H9 (cell line): ENCODE measurements around the gene TNRC18. TPM values are rescaled to one million over a fixed set of nuclear protein-coding genes. Genes with fewer than 3 reads are reported as not detected.
A peak's percentile ranks its signal among the peaks of the same experiment; 100 is the strongest.

ENCODE experiments used
- DNase-seq: peaks from one replicate; pipeline ENCODE4 v3.0.0-alpha.2; 2017
- H2AFZ ChIP-seq: one replicate; pipeline ENCODE4 v1.6.1; 2013; ENCODE audit warnings: mild to moderate bottlenecking, low read length, control low read depth, moderate library complexity
- H2AK5ac ChIP-seq: 2 replicates; pipeline ENCODE4 v1.6.1; 2013; ENCODE audit warnings: low read length, control low read depth, mixed read lengths; ENCODE audit not compliant: insufficient read length
- H2BK120ac ChIP-seq: one replicate; pipeline ENCODE4 v1.6.1; 2013; ENCODE audit warnings: low read depth, mild to moderate bottlenecking, low read length, control low read depth, inconsistent platforms; ENCODE audit not compliant: poor library complexity, severe bottlenecking
- H2BK12ac ChIP-seq: 2 replicates; pipeline ENCODE4 v1.6.1; 2013; ENCODE audit warnings: low read length, control low read depth, mixed read lengths, low read depth; ENCODE audit not compliant: insufficient read length
- H2BK15ac ChIP-seq: 2 replicates; pipeline ENCODE4 v1.6.1; 2013; ENCODE audit warnings: low read depth, low read length, control low read depth
- H2BK20ac ChIP-seq: one replicate; pipeline ENCODE4 v1.6.1; 2013; ENCODE audit warnings: low read depth, mild to moderate bottlenecking, low read length, control low read depth, inconsistent platforms; ENCODE audit not compliant: poor library complexity, severe bottlenecking
- H2BK5ac ChIP-seq: 2 replicates; pipeline ENCODE4 v1.6.1; 2013; ENCODE audit warnings: low read length, control low read depth, mixed read lengths; ENCODE audit not compliant: insufficient read length
- H3K14ac ChIP-seq: 2 replicates; pipeline ENCODE4 v1.6.1; 2013; ENCODE audit warnings: low read length, control low read depth; ENCODE audit not compliant: insufficient read depth
- H3K18ac ChIP-seq: 2 replicates; pipeline ENCODE4 v1.6.1; 2013; ENCODE audit warnings: low read depth, mild to moderate bottlenecking, mixed read lengths, low read length, control low read depth; ENCODE audit not compliant: insufficient read length
- H3K23ac ChIP-seq: 2 replicates; pipeline ENCODE4 v1.6.1; 2013; ENCODE audit warnings: low read length, control low read depth, mixed read lengths, low read depth; ENCODE audit not compliant: insufficient read length
- H3K23me2 ChIP-seq: 2 replicates; pipeline ENCODE4 v1.6.1; 2013; ENCODE audit warnings: low read depth, mild to moderate bottlenecking, mixed read lengths, low read length, control low read depth; ENCODE audit not compliant: insufficient read length, poor library complexity, severe bottlenecking
- H3K27ac ChIP-seq: 2 replicates; pipeline ENCODE4 v1.5.1; 2013; ENCODE audit warnings: low read length, control low read depth, mixed read lengths, low read depth; ENCODE audit not compliant: insufficient read length
- H3K27me3 ChIP-seq: 2 replicates; pipeline ENCODE4 v1.6.1; 2013; ENCODE audit warnings: low read length, control low read depth, inconsistent platforms; ENCODE audit not compliant: insufficient read depth
- H3K4ac ChIP-seq: 2 replicates; pipeline ENCODE4 v1.6.1; 2013; ENCODE audit warnings: low read depth, mild to moderate bottlenecking, control low read depth, inconsistent platforms, low read length, moderate library complexity
- H3K4me1 ChIP-seq: 2 replicates; pipeline ENCODE4 v1.6.1; 2013; ENCODE audit warnings: low read length, control low read depth, inconsistent platforms; ENCODE audit not compliant: insufficient read depth
- H3K4me2 ChIP-seq: 2 replicates; pipeline ENCODE4 v1.6.1; 2013; ENCODE audit warnings: low read length, control low read depth, mixed read lengths; ENCODE audit not compliant: insufficient read length, insufficient read depth
- H3K56ac ChIP-seq: 2 replicates; pipeline ENCODE4 v1.6.1; 2013; ENCODE audit warnings: low read depth, mild to moderate bottlenecking, mixed read lengths, low read length, control low read depth; ENCODE audit not compliant: insufficient read length
- H3K79me1 ChIP-seq: 2 replicates; pipeline ENCODE4 v1.6.1; 2013; ENCODE audit warnings: low read depth, mild to moderate bottlenecking, moderate library complexity, low read length, control low read depth, inconsistent platforms; ENCODE audit not compliant: insufficient read depth, poor library complexity, severe bottlenecking
- H3K79me2 ChIP-seq: 2 replicates; pipeline ENCODE4 v1.6.1; 2013; ENCODE audit warnings: low read length, control low read depth, inconsistent platforms; ENCODE audit not compliant: insufficient read depth
- H3K9ac ChIP-seq: 2 replicates; pipeline ENCODE4 v1.6.1; 2013; ENCODE audit warnings: low read length, control low read depth, mixed read lengths; ENCODE audit not compliant: insufficient read length; ENCODE audit errors: extremely low read depth
- H3K9me3 ChIP-seq: one replicate; pipeline ENCODE4 v1.6.1; 2013; ENCODE audit warnings: low read depth, low read length, inconsistent platforms; ENCODE audit not compliant: control insufficient read depth
- H3T11ph ChIP-seq: one replicate; pipeline ENCODE4 v1.6.1; 2013; ENCODE audit warnings: mild to moderate bottlenecking, low read length, control low read depth, inconsistent platforms
- H4K20me1 ChIP-seq: one replicate; pipeline ENCODE4 v1.6.1; 2013; ENCODE audit not compliant: control insufficient read depth, insufficient read length, insufficient read depth
- H4K5ac ChIP-seq: 2 replicates; pipeline ENCODE4 v1.6.1; 2013; ENCODE audit warnings: low read depth, mild to moderate bottlenecking, mixed read lengths, low read length, control low read depth; ENCODE audit not compliant: insufficient read length
- H4K8ac ChIP-seq: replicated peaks from 2 replicates; pipeline ENCODE4 v1.6.1; 2013; ENCODE audit warnings: low read length, control low read depth, mixed read lengths, low read depth; ENCODE audit not compliant: insufficient read length
- H4K91ac ChIP-seq: 2 replicates; pipeline ENCODE4 v1.6.1; 2013; ENCODE audit warnings: low read depth, mild to moderate bottlenecking, moderate library complexity, mixed read lengths, low read length, control low read depth; ENCODE audit not compliant: insufficient read length
- H3K27ac Mint-ChIP-seq, 3 experiments: 2 replicates in 2 of 3; 3 replicates in 1 of 3; pipeline ENCODE4 v1.8.0; 2020 to 2021; ENCODE audit warnings: mixed read lengths in 3 of 3, mild to moderate bottlenecking in 1 of 3, moderate library complexity in 1 of 3
- H3K27me3 Mint-ChIP-seq: 2 replicates; pipeline ENCODE4 v1.8.0; 2021; ENCODE audit warnings: low read depth, mild to moderate bottlenecking, moderate library complexity, mixed read lengths
- H3K36me3 Mint-ChIP-seq, 3 experiments: 2 replicates in 2 of 3; 3 replicates in 1 of 3; pipeline ENCODE4 v1.8.0; 2020 to 2021; ENCODE audit warnings: low read depth in 3 of 3, mixed read lengths in 3 of 3; ENCODE audit not compliant: insufficient read depth in 1 of 3
- H3K4me1 Mint-ChIP-seq, 2 experiments: 2 replicates each; pipeline ENCODE4 v1.8.0; 2020; ENCODE audit warnings: mixed read lengths in 2 of 2
- H3K4me3 Mint-ChIP-seq, 2 experiments: 2 replicates in 1 of 2; 3 replicates in 1 of 2; pipeline ENCODE4 v1.8.0; 2020 to 2021; ENCODE audit warnings: mild to moderate bottlenecking in 2 of 2, mixed read lengths in 2 of 2, moderate library complexity in 1 of 2
- H3K9me3 Mint-ChIP-seq, 2 experiments: 2 replicates in 1 of 2; 3 replicates in 1 of 2; pipeline ENCODE4 v1.8.0; 2020; ENCODE audit warnings: mild to moderate bottlenecking in 2 of 2, mixed read lengths in 2 of 2, moderate library complexity in 1 of 2
- WGBS: extraction: QIAGEN DNeasy Blood & Tissue Kit; methylation state at CpG from one replicate; pipeline ENCODE4 v1.1.7; 2013; ENCODE audit warnings: missing lambda C conversion rate, low lambda C conversion rate, mixed read lengths; ENCODE audit not compliant: insufficient read length; ENCODE audit errors: extremely low coverage; 5-methylcytosine and 5-hydroxymethylcytosine counted together
- total RNA-seq: library from RNA; stranded (reverse); gene quantifications from 2 replicates; pipeline ENCODE4 v1.2.1, GENCODE V29; 2021
- TF ChIP-seq, protein P1 (sequence below): fragments of 200-600 bp; sonication (generic); conservative IDR thresholded peaks from 3 replicates; pipeline ENCODE4 v1.8.0; 2021; ENCODE audit warnings: antibody characterized with exemption, mild to moderate bottlenecking

The TNRC18 gene
- total RNA-seq, 1 experiment from 2014 or later, result 21.2 TPM

GRCh38 chr7:5455581-5456219, 32.1 kb upstream of the TNRC18 start:
- no peak overlapping the region for H3K4me3 Mint-ChIP-seq
- no peak overlapping the region for H3K23ac ChIP-seq
- no peaks in the 10 kb centered on the region for H3K79me2 ChIP-seq
- H3K27ac Mint-ChIP-seq, result peak overlapping the region in 1 of 3 experiments; percentile 26; a peak in 1 of 7 replicates
- H3K9me3 Mint-ChIP-seq, result no peaks in the 10 kb centered on the region
- no peak overlapping the region for H2BK5ac ChIP-seq
- no peaks in the 10 kb centered on the region for H3K79me1 ChIP-seq
- H3K4me2 ChIP-seq, result no peak overlapping the region
- H3K18ac ChIP-seq, result no peak overlapping the region
- H2BK120ac ChIP-seq, result no peak overlapping the region
- no peak overlapping the region for H4K91ac ChIP-seq
- H4K5ac ChIP-seq, result no peak overlapping the region
- WGBS, result no CpG with 5 or more reads among the region's 22 CpGs
- no peaks in the 10 kb centered on the region for H3K23me2 ChIP-seq
- no peaks in the 10 kb centered on the region for H3K9me3 ChIP-seq
- no peak overlapping the region for H3K27ac ChIP-seq
- no peak overlapping the region for H2AFZ ChIP-seq
- no peak overlapping the region for H4K8ac ChIP-seq
- no peaks in the 10 kb centered on the region for H3K27me3 ChIP-seq
- no peak overlapping the region for H3K9ac ChIP-seq
- no peak overlapping the region for H3T11ph ChIP-seq
- H2BK12ac ChIP-seq, result no peak overlapping the region
- no peak overlapping the region for H2BK15ac ChIP-seq
- H3K4ac ChIP-seq, result no peak overlapping the region
- no peak overlapping the region for H2AK5ac ChIP-seq
- H2BK20ac ChIP-seq, result no peak overlapping the region
- no peak for DNase-seq
- H3K36me3 Mint-ChIP-seq, result no peaks in the 10 kb centered on the region
- H4K20me1 ChIP-seq, result no peaks in the 10 kb centered on the region
- H3K14ac ChIP-seq, result no peak overlapping the region
- peaks cover 11% of the 10 kb centered on the region for H3K27me3 Mint-ChIP-seq
- H3K56ac ChIP-seq, result no peak overlapping the region
- TF ChIP-seq, protein P1, sequence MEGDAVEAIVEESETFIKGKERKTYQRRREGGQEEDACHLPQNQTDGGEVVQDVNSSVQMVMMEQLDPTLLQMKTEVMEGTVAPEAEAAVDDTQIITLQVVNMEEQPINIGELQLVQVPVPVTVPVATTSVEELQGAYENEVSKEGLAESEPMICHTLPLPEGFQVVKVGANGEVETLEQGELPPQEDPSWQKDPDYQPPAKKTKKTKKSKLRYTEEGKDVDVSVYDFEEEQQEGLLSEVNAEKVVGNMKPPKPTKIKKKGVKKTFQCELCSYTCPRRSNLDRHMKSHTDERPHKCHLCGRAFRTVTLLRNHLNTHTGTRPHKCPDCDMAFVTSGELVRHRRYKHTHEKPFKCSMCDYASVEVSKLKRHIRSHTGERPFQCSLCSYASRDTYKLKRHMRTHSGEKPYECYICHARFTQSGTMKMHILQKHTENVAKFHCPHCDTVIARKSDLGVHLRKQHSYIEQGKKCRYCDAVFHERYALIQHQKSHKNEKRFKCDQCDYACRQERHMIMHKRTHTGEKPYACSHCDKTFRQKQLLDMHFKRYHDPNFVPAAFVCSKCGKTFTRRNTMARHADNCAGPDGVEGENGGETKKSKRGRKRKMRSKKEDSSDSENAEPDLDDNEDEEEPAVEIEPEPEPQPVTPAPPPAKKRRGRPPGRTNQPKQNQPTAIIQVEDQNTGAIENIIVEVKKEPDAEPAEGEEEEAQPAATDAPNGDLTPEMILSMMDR, result no peak
- no peaks in the 10 kb centered on the region for H3K4me1 ChIP-seq
- peaks cover 12 to 18% of the 10 kb centered on the region in 2 experiments for H3K4me1 Mint-ChIP-seq
